Adrenal gland (tissue), 12 donors: ENCODE measurements around the gene RPS6KC1. TPM values are rescaled to one million over a fixed set of nuclear protein-coding genes. Genes with fewer than 3 reads are reported as not detected.

Experiments
- DNase-seq, 7 donors: peaks; one replicate each; pipeline ENCODE4 v3.0.0-alpha.2; 2019 to 2020
- H3K27ac ChIP-seq, 5 donors: fragments of 200-600 bp; sonication (generic) in 4 of 5; 1 replicate in 3 of 5; 2 replicates in 2 of 5; pipeline versions ENCODE4 v1.5.1 to v1.8.0; 2016 to 2020; ENCODE audit warnings: mild to moderate bottlenecking in 1 of 5
- H3K27me3 ChIP-seq: fragments of 200-600 bp; 2 replicates; pipeline ENCODE4 v1.8.0; 2021
- H3K36me3 ChIP-seq, 2 donors: fragments of 200-600 bp; replicated peaks in 1 of 2; 1 replicate in 1 of 2; 2 replicates in 1 of 2; pipeline versions ENCODE4 v1.5.1 to v1.8.0; 2018 to 2022
- H3K4me1 ChIP-seq, 2 donors: fragments of 200-600 bp; replicated peaks in 1 of 2; 1 replicate in 1 of 2; 2 replicates in 1 of 2; pipeline versions ENCODE4 v1.5.1 to v1.8.0; 2018 to 2021
- H3K4me3 ChIP-seq, 4 donors: fragments of 200-600 bp; sonication (generic) in 3 of 4; one replicate each; pipeline ENCODE4 v1.5.1; 2016 to 2018
- H3K9me3 ChIP-seq, 3 donors: fragments of 200-600 bp; sonication (generic) in 1 of 3; replicated peaks in 1 of 3; 1 replicate in 2 of 3; 2 replicates in 1 of 3; pipeline versions ENCODE4 v1.5.1 to v1.8.0; 2016 to 2021
- CTCF ChIP-seq, 6 experiments: fragments of 450-650 bp in 4 of 6; fragments of 200-600 bp in 2 of 6; sonication (generic) in 1 of 6; IDR thresholded peaks; 1 replicate in 5 of 6; 2 replicates in 1 of 6; pipeline versions ENCODE4 v1.5.1 to v1.8.0; 2016 to 2021; ENCODE audit warnings: antibody characterized with exemption in 6 of 6, mild to moderate bottlenecking in 2 of 6, moderate library complexity in 1 of 6
- POLR2A ChIP-seq, 2 donors: fragments of 450-650 bp; IDR thresholded peaks; one replicate each; pipeline ENCODE4 v1.6.1; 2017; ENCODE audit warnings: antibody characterized with exemption in 2 of 2, mild to moderate bottlenecking in 2 of 2, moderate library complexity in 1 of 2
- WGBS, 4 donors: extraction: QIAGEN DNeasy Blood & Tissue Kit in 2 of 4; methylation state at CpG; one replicate each; pipeline versions ENCODE4 v1.1.5 to v1.1.7; 2013 to 2017; 5-methylcytosine and 5-hydroxymethylcytosine counted together
- intact Hi-C, 2 donors: fragments of 100-400 bp; cut with DNase I; formaldehyde crosslinking; loops; one replicate each; pipeline versions ENCODE4 v1.14.1 to v1.15.0; 2022 to 2023
- polyA plus RNA-seq, 3 donors: library from polyadenylated mRNA; stranded (reverse); fragments of 200-250 nt in 2 of 3; fragments of 350-450 nt in 1 of 3; fragmentation: Illumina TruSeq in 1 of 3; extraction: RNeasy Lipid Tissue Mini Kit (QIAGEN cat#74804) in 1 of 3; gene quantifications; one replicate each; pipeline ENCODE4 v1.2.3, GENCODE V29; 2013 to 2014
- total RNA-seq, 9 donors: library from RNA; depleted of rRNA in 4 of 9; stranded (reverse); fragments of >200 nt in 4 of 9; fragments of 120-200 nt in 1 of 9; fragmentation: NEBNext Ultra II Directional in 1 of 9; extraction: Animal tissue kit (Norgen Biotek cat#: 25700) in 1 of 9; gene quantifications; one replicate each; pipeline versions ENCODE4 v1.1.0 to v1.2.4, GENCODE V29; 2013 to 2023
- donor health status: healthy with polysubstance abuse.
- donor health status: Bipolar disorder and iron deficiency.
- donor health status: DM: yes; HTN: yes; CAD: no.
- donor health status: DM: no; HTN: no; CAD: no.
- donor health status: DM: no; HTN: no; CAD: no.
- donor health status: DM: yes; HTN: yes; CAD: no.

The RPS6KC1 gene
- total and polyA plus RNA-seq, 12 donors = 7.6 to 67.2 (median 26.2) TPM

- Histone ChIP-seq H3K4me3 (no peak overlapping the region), H3K4me1 (no peaks in the 10 kb centered on the region), H3K9me3 (no peaks in the 10 kb centered on the region), H3K27me3 (no peaks in the 10 kb centered on the region), H3K36me3 (no peaks in the 10 kb centered on the region), H3K27ac (no peak overlapping the region)
- 72 to 76% (median 73%) methylated on average over 4 of the region's 4 CpGs for WGBS, 4 donors
- intact Hi-C loops = no loop called here
- DNase-seq = no peak
- TF ChIP-seq CTCF (IDR thresholded peaks at IDR 0.05) (no peak), POLR2A (IDR thresholded peaks at IDR 0.05) (no peak)
Measured at GRCh38 chr1:213231795-213232231, 180.8 kb downstream of the RPS6KC1 start.

GRCh38 chr1:213242883-213243282 lies 191.8 kb downstream of the RPS6KC1 start:
- Histone ChIP-seq H3K36me3 (peaks cover 0 to 11% of the 10 kb centered on the region in 2 donors), H3K27me3 (no peaks in the 10 kb centered on the region)

GRCh38 chr1:213244664-213245091 lies 193.6 kb downstream of the RPS6KC1 start:
- DNase-seq = peak in 4 of 7 donors; percentile 12 to 45 (median 31)
- H3K4me1 ChIP-seq = no peaks in the 10 kb centered on the region
- H3K27ac ChIP-seq = no peak overlapping the region
- no peaks in the 10 kb centered on the region for H3K9me3 ChIP-seq
- no peak for TF ChIP-seq POLR2A (IDR thresholded peaks at IDR 0.05)
- TF ChIP-seq CTCF (IDR thresholded peaks at IDR 0.05) = peak; percentile 66 to 92 (median 70)
- H3K36me3 ChIP-seq = peaks cover 0 to 11% of the 10 kb centered on the region in 2 donors
- intact Hi-C loops = no loop called here
- WGBS, 4 donors = 32 to 57% (median 42%) methylated on average over 3 of the region's 3 CpGs
- H3K27me3 ChIP-seq = no peaks in the 10 kb centered on the region
- H3K4me3 ChIP-seq = no peak overlapping the region

More at GRCh38 chr1:213242883-213243282, 191.8 kb downstream of the RPS6KC1 start:
- H3K4me3 ChIP-seq = no peak overlapping the region
- DNase-seq = no peak
- H3K4me1 ChIP-seq = no peaks in the 10 kb centered on the region
- TF ChIP-seq CTCF (IDR thresholded peaks at IDR 0.05) (no peak), POLR2A (IDR thresholded peaks at IDR 0.05) (no peak)
- intact Hi-C loops = no loop called here
- no peak overlapping the region for H3K27ac ChIP-seq
- WGBS, 4 donors = 88 to 100% (median 90%) methylated on average over 1 of the region's 1 CpG
- H3K9me3 ChIP-seq = no peaks in the 10 kb centered on the region

GRCh38 chr1:213245260-213245910 lies 194.3 kb downstream of the RPS6KC1 start:
- Histone ChIP-seq H3K9me3 (no peaks in the 10 kb centered on the region), H3K27ac (no peak overlapping the region), H3K4me1 (no peaks in the 10 kb centered on the region), H3K27me3 (no peaks in the 10 kb centered on the region), H3K36me3 (peaks cover 0 to 11% of the 10 kb centered on the region in 2 donors), H3K4me3 (no peak overlapping the region)
- no peak for DNase-seq
- TF ChIP-seq POLR2A (IDR thresholded peaks at IDR 0.05) (no peak), CTCF (IDR thresholded peaks at IDR 0.05) (no peak)
- intact Hi-C loops = no loop called here
